ENCODE results near the gene GPRC5D.

Gene GPRC5D

GRCh38 chr12:12907552-12907951, 44.4 kb downstream of the GPRC5D start:
- DNase-seq (ENCODE audit: low read depth), result no peak

GRCh38 chr12:12903642-12904609, 48.0 kb downstream of the GPRC5D start:
- no peak for DNase-seq (ENCODE audit: low read depth)

- DNase-seq (ENCODE audit: low read depth), result no peak
Measured at GRCh38 chr12:12902036-12902435, 49.9 kb downstream of the GPRC5D start.

- DNase-seq (ENCODE audit: low read depth), result no peak
Measured at GRCh38 chr12:12901158-12901791, 50.7 kb downstream of the GPRC5D start.

GRCh38 chr12:12900786-12901157, 51.2 kb downstream of the GPRC5D start:
- no peak for DNase-seq (ENCODE audit: low read depth)

GRCh38 chr12:12899530-12900380, 52.2 kb downstream of the GPRC5D start:
- no peak for DNase-seq (ENCODE audit: low read depth)

DNA sequence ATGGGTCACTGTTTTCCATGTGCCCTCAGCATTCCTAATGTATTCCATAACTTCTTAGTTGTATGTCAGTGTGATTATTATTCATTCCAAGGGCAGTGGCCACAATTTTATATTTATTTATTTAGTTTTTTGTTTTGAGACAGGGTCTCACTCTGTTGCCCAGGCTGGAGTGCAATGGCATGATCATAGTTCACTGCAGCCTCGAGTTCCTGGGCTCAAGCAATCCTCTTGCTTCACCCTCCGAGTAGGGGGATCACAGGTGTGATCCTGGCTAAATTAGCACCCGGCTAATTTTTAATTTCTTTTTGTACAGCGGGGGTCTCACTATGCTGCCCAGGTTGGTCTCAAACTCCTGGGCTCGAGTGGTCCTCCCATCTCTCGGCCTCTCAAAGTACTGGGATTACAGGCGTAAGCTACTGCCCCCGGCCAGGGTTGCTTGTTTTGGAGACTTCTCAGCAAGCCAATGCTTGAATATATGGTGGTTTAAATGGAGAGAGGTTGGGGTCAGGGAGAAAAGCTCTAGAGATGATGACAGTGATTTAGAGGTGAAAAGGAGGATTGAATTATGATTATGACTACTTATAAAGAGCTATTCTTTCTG, 53.0 kb downstream of the GPRC5D start:
- no peak for DNase-seq (ENCODE audit: low read depth)

- DNase-seq (ENCODE audit: low read depth), result no peak
Measured at GRCh38 chr12:12898136-12898717, 53.7 kb downstream of the GPRC5D start.

DNA sequence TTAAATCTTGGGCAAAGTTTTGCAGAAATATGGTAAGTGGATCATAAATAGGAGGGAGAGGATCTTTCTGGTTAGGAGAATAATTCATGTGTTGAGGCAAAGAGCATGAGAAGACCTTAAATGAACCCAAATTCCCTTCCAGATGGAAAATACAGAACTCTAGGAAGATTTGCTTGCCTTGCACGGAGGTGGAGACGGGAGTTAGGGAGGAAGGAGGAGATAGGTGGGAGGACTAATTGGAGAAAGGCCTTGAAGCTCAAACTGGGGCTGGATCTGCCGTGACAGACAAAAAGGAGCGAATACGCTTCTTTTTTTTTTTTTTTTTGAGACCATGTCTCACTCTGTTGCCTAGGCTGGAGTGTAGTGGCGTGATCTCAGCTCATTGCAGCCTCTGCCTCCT, 54.7 kb downstream of the GPRC5D start:
- DNase-seq (ENCODE audit: low read depth), result no peak

DNA sequence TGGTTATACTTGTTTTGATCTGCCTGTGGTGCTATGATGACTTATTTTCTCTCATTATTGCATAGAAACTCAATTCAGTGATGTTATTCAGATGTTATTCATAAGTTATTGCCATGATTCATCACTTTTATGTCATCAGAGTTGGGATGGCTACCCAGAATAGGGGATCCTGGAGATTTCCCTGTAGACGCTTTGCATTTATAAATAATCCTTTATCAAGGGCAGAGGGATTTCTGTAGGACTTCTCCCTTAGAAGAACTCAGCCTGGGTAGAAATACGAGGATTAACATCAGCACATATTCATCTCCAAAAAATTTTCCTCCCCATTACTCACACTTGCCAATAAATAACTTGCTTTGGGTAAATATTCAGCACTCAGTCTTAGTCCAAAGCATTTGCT, 55.7 kb downstream of the GPRC5D start:
- no peak for DNase-seq (ENCODE audit: low read depth)

DNA sequence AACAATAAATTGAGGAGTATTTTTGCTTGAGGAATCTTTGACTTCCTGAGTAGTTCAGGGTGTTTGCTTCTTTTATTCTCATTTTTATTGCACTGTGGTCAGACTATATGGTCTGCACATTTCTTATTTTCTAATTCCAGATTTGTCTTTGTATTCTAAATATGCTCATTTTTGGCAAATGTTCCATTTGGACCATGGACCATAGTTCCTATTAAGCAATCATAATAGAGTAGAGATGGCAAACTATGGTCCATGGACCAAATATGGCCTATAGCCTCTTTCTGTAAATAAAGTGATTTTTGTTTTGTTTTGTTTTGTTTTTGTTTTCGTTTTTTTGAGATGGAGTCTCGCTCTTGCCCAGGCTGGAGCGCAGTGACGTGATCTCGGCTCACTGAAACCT, 58.5 kb downstream of the GPRC5D start:
- DNase-seq (ENCODE audit: low read depth), result no peak

DNA sequence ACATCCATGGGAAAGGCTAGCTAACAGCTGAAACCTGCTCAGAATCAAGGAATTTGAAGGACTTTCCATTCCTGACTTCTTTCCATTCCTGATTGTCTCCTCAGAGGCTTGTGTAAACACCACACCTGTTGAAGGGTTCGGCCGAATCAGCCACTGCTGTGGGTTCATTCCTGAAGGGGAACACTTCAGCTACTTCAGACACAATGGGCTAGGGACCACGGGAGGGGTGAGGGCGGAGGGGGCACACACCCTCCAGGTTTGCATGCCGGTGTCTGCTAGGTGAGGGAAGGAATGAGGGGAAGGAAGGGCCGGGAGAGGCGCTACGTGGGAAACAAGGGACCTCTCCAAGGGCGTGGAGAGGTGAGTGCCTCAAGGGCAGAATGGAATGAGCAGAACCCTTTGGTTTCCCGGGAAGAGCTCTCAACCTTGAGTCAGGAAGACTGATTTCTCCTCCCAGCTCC, 59.3 kb downstream of the GPRC5D start:
- no peak for DNase-seq (ENCODE audit: low read depth)

DNA sequence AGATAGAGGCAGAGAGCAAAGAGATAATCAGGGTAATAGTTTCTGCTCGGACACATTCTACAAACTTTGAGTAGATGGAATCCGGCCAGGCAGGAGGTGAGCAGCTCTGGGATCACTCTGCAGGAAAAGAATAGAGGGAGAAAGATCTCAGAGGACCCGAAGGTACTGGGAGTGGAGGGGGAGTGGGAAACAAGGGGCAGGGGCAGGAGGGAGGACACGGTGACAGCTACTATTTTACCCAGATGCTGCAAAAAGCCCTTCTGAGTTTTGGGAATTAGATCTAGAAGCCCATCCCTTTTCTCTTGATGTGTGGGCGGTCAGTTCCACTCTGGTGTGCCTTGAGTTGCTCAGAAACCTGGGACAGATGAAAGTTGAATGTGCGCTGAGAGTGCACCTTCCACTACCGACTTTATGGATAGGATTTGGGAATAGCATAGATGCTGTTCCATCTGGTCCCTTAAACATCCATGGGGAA, 60.1 kb downstream of the GPRC5D start:
- DNase-seq (ENCODE audit: low read depth), result no peak

GRCh38 chr12:12891080-12891880, 60.7 kb downstream of the GPRC5D start, which contains the start of gene GPRC5A:
GPRC5A (plus strand) TSS chr12:12891562; CDS start chr12:12908250, 16,688 bp downstream.
- no peak for DNase-seq (ENCODE audit: low read depth)

All from stimulated activated CD8-positive, alpha-beta memory T cell treated with anti-CD3 and anti-CD28 coated beads, Interleukin-15, amount 100 ng/mL, for 24 hours (primary cell).